ENCODE results near the gene CHAD.

CHAD gene

DNA sequence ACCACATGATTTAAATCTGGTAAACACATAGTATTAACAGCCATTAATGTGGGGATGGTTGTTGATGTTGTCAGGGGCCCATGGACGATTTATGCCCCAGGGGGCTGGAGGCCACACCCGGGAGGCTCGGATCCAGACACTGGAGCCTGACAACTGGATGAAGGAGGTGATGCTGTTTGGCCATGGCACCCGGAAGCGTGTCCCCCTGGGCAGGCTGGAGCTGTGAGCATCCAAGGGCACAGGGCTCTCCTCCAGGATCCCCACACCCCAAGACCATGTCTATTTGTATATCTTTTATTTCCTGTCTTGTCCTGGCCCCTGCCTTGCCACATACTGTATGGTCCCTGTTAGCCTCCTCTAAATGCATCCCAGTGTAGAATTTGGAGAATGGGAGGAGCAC is 14.6 kb upstream of the CHAD start:
- Histone ChIP-seq H3K4me1 (peaks cover 0 to 30% (median 20%) of the 10 kb centered on the region in 4 donors), H3K4me3 (no peak overlapping the region), H3K9me3 (no peaks in the 10 kb centered on the region), H3K36me3 (peaks cover 12 to 53% (median 31%) of the 10 kb centered on the region in 3 donors), H3K27ac (peak overlapping the region; percentile 84), H3K27me3 (no peaks in the 10 kb centered on the region)
- intact Hi-C loops (cut with DNase I; ENCODE audit: low total_unique reads), result loop anchor here (2.0 to 10.0 kb wide), 3 partner anchors 59 to 202 kb away; no protein-coding TSS in a partner anchor
- no peak for TF ChIP-seq CTCF (IDR thresholded peaks at IDR 0.05)
- DNase-seq, result no peak

DNA sequence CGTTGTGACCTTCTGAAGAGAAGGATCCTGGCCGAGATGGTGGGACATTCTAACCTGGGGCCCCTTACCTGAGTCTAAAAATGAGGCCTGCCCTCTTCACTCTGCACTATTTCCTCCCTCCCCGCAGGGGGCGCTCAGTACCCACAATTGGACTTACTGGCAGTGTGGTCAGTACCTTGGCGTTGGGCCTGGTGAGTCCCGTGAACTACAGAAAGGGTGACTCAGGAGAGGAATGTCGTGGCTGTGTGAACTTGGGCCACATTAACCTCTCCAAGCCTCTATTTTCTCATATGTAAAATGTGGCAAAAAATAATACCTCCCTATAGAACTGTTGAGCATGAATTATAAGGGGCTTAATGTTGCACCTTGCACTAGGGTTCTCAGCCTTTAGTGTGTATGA is 13.8 kb upstream of the CHAD start:
- H3K27me3 ChIP-seq, result no peaks in the 10 kb centered on the region
- intact Hi-C loops (cut with DNase I; ENCODE audit: low total_unique reads), result loop anchor here (2.0 to 10.0 kb wide), 3 partner anchors 60 to 202 kb away; no protein-coding TSS in a partner anchor
- H3K4me1 ChIP-seq, result peaks cover 0 to 38% (median 24%) of the 10 kb centered on the region in 4 donors
- DNase-seq, result peak; percentile 98 to 99
- H3K27ac ChIP-seq, result peak overlapping the region; percentile 84
- H3K9me3 ChIP-seq, result no peaks in the 10 kb centered on the region
- H3K36me3 ChIP-seq, result peaks cover 12 to 48% (median 31%) of the 10 kb centered on the region in 3 donors
- no peak overlapping the region for H3K4me3 ChIP-seq
- peak; percentile 88 to 93 for TF ChIP-seq CTCF (IDR thresholded peaks at IDR 0.05)

DNA sequence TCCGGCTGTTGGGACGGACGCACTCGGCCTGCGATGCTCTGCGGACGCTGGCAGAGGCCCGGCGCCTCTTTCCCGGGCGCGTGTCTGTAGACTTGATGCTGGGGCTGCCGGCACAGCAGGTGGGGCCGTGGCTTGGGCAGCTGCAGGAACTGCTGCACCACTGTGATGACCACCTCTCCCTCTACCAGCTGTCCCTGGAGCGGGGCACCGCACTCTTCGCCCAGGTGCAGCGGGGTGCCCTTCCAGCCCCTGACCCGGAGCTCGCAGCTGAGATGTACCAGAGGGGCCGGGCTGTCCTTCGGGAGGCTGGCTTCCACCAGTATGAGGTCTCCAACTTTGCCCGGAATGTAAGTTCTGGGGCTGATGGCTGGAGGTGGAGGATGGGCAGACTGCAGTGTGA is 13.4 kb upstream of the CHAD start:
- H3K27ac ChIP-seq, result peak overlapping the region; percentile 84
- H3K36me3 ChIP-seq, result peaks cover 12 to 44% (median 31%) of the 10 kb centered on the region in 3 donors
- peaks cover 0 to 38% (median 24%) of the 10 kb centered on the region in 4 donors for H3K4me1 ChIP-seq
- no peak for DNase-seq
- no peaks in the 10 kb centered on the region for H3K9me3 ChIP-seq
- H3K4me3 ChIP-seq, result no peak overlapping the region
- no peak for TF ChIP-seq CTCF (IDR thresholded peaks at IDR 0.05)
- no peaks in the 10 kb centered on the region for H3K27me3 ChIP-seq
- intact Hi-C loops (cut with DNase I; ENCODE audit: low total_unique reads), result loop anchor here (2.0 to 10.0 kb wide), 3 partner anchors 60 to 203 kb away; no protein-coding TSS in a partner anchor

GRCh38 chr17:50481648-50482047 is 13.0 kb upstream of the CHAD start:
- Histone ChIP-seq H3K4me3 (no peak overlapping the region), H3K27me3 (peaks cover 0 to 1% of the 10 kb centered on the region in 2 donors), H3K9me3 (no peaks in the 10 kb centered on the region), H3K27ac (peak overlapping the region; percentile 84), H3K4me1 (peaks cover 0 to 38% (median 24%) of the 10 kb centered on the region in 4 donors), H3K36me3 (peaks cover 12 to 40% (median 31%) of the 10 kb centered on the region in 3 donors)
- intact Hi-C loops (cut with DNase I; ENCODE audit: low total_unique reads), result loop anchor here (2.0 to 10.0 kb wide), 3 partner anchors 61 to 203 kb away; no protein-coding TSS in a partner anchor
- DNase-seq, result no peak
- no peak for TF ChIP-seq CTCF (IDR thresholded peaks at IDR 0.05)

DNA sequence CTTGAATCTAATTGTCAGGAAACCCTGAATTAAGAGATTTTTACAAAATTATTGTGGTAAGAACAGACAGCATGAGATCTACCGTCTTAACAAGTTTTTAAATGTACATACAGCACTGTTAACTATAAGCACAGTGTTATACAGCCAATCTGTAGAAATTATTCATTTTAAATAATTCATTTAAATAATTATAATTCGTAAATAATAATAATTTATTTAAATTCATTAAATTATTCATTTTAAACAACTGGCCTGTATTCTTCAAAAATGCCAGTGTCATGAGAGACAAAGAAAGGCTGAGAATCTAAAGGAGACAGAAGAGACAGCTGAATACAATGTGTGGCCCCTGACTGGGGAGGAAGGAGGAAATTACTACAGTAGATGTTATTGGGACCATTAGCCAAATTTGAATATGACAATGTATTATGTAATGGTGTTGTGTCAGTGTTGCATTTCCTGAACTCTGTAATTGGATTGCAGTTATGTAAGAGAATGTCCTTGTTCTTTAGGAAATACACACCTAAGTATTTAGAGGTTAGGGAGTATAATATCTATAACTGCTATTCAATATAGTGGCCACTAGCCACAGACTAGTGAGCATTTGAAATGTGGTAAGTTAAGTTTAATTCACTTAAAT is 12.3 kb upstream of the CHAD start:
- TF ChIP-seq CTCF (IDR thresholded peaks at IDR 0.05), result no peak
- peaks cover 0 to 38% (median 24%) of the 10 kb centered on the region in 4 donors for H3K4me1 ChIP-seq
- peak overlapping the region; percentile 84 to 91 for H3K27ac ChIP-seq
- H3K36me3 ChIP-seq, result peaks cover 9 to 35% (median 28%) of the 10 kb centered on the region in 3 donors
- H3K9me3 ChIP-seq, result no peaks in the 10 kb centered on the region
- intact Hi-C loops (cut with DNase I; ENCODE audit: low total_unique reads), result loop anchor here (5.0 to 10.0 kb wide), 2 partner anchors 61 to 204 kb away; no protein-coding TSS in a partner anchor
- H3K4me3 ChIP-seq, result no peak overlapping the region
- H3K27me3 ChIP-seq, result peaks cover 0 to 8% of the 10 kb centered on the region in 2 donors
- no peak for DNase-seq

All from tibial artery (tissue), 4 donors.